ENCODE results near the gene RNF6.

RNF6 gene

GRCh38 chr13:26225896-26226617 lies 3.9 kb upstream of the RNF6 start:
- no peak for DNase-seq

GRCh38 chr13:26222520-26223046 lies 469 bp upstream of the RNF6 start:
- DNase-seq, result no peak

- no peak for DNase-seq
Measured at GRCh38 chr13:26221399-26221720, 754 bp downstream of the RNF6 start.

DNA sequence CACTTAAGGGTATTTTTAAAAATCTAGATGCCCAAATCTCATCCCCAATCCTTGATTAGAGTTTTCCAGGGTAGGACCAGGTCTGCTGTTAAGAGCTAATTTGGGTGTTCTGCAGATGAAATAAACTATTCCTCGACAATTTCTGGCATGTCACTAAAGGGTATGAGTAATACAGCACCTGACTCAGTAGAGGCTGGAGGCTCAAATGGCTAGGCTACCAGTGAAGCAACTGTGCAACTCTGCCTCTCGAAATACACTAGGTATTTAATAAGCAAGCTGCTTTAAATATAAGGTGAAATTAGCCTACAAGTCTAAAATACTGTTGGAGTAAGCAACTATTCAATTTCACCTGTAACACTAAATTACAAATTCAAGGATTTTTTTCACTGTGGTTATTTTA lies 1.5 kb downstream of the RNF6 start:
- DNase-seq, result no peak

DNA sequence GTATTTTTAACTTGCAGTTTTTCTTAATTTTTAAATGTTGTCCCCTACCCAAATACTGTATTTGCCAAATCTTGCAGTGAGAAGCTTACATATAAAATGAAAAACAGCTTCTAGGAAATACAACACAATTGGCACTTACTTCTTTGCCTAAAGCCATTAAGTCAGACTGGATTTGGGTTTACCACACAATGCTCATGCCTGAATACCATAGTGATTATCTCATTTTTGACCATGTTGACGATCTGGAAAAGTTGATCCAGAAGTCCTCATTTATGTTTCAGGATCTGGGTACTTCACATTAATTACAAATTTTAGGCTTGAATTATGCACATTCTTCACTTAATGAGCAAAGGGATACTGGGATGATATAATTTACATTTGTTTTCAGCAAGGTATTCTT lies 2.4 kb downstream of the RNF6 start:
- no peak for DNase-seq

DNA sequence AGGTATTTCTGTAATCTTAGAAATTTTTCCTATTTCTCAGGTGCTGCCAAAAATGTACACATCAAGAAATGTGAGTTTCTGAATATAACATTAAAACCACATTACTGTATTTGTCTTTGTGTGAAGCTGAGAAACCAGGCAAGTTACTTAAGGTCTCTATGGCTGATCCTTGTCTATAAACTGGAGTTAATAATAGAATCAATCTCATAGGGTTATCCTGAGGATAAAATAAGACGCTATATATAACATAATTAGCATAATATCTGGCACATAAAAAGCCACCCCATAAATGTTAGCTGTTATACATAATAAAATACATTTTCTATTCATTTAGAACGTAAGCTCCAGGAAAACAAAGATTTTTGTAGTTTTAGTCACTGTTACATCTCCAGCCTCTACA lies 6.1 kb downstream of the RNF6 start:
- no peak for DNase-seq

DNA sequence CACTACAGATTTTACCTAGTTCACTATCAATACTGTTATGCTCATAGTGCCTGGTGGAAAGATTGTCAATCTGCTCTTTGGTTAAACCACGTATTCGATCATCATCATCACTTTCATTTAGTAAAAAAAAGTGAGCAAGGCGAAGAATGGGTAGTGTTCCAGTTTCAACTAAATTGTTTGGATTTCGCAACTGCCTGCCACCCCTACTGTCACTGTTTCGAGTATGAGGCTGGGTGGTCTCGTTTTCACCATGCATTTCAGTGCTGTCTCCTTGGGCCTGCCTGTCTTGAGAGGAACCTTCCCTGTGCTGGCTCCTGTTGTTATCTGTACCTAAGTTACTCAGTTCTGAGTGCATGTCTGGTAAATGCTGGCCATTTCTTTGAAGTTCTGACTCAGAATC lies 8.1 kb downstream of the RNF6 start:
- DNase-seq, result no peak

DNA sequence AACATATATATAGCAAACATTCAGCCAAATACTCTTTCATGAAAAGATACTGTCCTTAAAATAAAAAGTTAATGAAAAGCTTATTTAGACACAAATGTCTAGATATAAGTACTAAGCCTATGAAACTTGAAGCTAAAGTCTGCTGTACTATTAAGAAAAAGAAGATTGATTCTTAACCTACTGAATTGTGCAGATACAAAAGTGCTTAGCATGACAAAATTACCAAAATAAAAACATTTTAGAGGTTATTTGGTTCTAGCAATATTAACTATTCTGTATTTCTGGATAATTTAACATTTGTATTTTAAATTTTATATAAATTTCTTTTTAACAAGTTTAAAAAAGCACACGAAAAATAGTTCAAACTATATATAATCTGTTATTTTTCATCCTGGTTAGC lies 8.8 kb downstream of the RNF6 start:
- no peak for DNase-seq

GRCh38 chr13:26208287-26208686 lies 13.8 kb downstream of the RNF6 start:
- DNase-seq, result no peak

- DNase-seq, result no peak
Measured at GRCh38 chr13:26202365-26202972, 19.6 kb downstream of the RNF6 start.

DNA sequence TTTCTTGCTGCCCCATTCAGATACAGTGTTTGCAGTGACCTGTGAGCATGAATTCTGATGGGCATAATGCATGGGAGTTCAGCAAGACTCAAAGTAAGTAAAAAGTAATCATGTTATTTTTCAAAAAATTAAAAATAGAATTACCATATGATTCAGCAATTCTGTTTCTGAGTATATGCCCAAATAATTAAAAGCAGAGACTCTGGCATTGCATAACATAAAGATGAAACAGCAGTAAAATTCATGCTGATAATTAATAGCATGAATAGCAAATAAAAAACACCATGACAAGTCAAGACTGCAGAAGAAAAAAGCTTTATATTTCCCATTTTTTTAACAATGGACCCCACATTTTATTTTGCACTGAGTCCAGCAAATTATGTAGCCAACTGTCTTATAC lies 21.3 kb downstream of the RNF6 start:
- no peak for DNase-seq

DNA sequence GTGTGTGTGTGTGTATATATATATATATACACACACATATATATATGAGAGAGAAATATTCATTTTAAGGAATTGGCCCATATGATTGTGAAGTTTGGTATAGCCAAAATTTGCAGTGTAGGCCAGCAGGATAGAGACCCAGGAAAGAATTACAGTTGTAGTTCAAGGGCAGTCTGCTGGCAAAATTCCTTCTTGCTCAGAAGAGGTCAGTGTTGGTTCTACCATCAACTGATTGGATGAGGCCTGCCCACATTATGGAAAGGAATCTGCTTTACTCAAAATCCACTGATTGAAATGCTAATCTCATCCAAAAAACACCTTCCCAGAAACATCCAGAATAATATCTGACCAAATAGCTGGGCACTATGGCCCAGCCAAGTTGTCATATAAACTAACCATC lies 24.0 kb downstream of the RNF6 start:
- peak in 1 of 2 experiments; percentile 46 for DNase-seq

DNA sequence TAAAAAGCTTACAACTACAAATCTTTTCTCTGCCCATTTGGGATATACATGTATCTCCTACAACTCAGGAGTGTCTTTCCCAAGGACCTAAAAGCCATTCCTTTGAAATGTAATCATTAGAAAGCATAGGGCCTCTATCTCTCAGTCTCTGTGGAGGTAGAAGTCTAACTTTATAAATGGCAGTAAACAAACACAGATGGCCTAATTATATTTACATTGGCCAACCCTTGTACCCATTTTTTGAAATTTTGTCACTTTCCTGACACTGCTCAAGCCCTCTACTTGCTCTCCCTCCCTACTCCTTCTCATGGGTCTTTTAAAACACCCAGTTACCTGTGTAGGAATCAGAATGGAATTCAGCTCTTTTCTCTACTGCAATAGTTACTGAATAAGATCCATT lies 24.8 kb downstream of the RNF6 start:
- DNase-seq, result no peak

DNA sequence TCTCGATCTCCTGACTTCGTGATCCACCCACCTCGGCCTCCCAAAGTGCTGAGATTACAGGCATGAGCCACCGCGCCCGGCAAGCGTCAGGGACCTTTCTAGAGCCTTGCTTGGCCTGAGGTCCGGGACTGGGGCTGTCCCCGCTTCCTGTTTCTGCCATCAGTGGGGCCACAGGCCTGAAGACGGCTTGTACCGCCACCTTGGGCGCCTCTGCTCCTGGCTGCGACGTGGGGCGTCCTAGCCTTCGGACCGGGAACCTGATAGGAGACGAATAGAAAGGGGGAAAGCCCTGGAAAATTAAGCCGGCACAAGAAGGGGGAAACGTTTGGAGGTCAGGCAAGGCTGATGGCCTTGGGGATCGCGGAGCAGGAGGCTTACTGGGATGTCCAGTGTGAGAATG lies 35.1 kb downstream of the RNF6 start:
- DNase-seq, result no peak

DNA sequence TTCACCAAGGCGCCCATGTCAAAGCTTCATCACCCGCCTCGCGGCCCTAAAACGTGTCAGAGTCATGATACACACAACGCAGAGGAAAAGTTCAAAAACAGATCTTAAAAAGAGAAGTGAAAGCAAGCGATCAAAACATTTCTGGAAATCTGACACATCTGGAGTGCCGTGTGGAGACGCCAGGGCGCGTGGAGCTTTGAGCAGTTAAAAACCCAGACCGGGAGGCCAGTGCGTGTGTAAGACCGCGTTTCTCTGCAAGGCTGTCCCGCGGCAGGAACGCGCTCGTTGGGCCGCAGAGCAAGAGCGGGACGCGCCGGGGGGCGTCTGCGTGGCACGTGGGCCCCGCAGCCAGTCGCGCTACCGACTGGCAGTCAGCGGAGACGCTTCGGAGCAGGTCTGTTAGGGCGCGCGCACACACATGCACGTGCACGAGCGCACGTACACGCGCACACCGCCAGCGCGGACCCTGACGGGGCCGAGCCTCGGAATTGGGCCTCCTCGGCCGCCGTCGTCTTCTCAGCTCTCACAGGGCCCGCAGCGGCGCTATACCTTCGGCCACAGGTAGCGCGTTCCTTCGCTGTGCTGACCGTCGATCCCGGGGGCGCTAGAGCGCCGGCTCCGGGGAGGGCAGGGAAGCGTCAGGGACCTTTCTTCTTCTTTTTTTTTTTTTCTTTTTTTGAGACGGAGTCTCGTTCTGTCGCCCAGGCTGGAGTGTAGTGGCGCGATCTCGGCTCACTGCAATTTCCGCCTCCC lies 35.8 kb downstream of the RNF6 start:
- DNase-seq, result peak; percentile 89 to 96

DNA sequence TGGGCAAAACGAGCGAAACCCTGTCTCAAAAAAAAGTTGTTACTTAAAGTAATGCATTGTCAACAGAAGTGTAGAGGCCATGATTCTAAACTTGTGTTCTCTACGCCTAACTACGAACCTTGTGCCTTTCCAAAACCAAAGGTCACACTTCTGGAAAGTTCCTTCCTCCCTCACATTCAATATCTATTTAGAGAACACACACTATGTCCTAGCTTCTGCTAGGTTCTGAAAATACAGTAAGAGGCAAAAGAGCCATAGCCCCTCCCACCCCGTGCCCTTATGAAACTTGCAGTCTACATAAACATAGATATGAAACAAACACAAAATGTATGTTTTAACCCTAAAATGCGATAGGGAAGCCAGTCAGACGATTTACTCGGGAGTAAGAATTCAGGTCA lies 36.4 kb downstream of the RNF6 start:
- peak in 1 of 2 experiments; percentile 43 for DNase-seq

GRCh38 chr13:26184791-26185250 lies 37.3 kb downstream of the RNF6 start:
- DNase-seq, result peak; percentile 66 to 89

GRCh38 chr13:26183416-26183815 lies 38.7 kb downstream of the RNF6 start:
- no peak for DNase-seq

DNA sequence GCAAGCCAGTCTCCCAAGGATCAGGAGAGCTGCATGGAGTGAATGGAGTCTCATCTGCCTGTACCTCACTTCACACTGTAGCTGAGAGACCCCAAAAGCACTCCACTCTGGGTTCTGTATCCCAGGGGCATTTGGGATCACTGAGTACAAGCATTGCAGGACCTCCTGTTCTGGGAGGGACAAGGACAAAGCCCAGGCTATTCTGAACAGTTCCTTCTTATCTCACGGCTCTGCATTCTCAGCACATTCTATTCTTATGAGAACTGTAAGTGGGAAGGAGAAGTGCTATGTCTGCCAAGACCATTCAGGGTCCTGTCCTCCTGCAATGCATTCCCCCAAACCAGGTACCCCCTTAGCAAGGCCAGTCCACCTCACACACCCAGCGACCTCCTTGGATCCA lies 42.8 kb downstream of the RNF6 start:
- no peak for DNase-seq

DNA sequence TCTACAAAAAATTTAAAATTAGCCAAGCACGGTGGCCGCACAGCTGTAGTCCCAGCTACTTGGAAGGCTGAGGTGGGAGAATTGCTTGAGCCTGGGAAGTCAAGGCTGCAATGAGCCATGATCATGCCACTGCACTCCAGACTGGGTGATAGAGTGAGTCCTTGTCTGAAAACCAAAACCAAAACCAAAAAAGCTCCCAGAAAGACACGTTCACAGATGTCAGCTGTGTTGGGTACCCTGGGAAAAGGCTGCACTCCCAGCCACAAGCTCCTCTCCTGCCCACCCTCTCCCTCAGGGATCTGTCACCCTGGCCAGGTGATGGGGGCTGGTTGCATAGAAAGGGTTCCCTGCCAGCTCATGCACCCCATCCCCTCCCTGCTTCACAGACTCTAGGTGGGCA lies 53.3 kb downstream of the RNF6 start:
- no peak for DNase-seq

DNA sequence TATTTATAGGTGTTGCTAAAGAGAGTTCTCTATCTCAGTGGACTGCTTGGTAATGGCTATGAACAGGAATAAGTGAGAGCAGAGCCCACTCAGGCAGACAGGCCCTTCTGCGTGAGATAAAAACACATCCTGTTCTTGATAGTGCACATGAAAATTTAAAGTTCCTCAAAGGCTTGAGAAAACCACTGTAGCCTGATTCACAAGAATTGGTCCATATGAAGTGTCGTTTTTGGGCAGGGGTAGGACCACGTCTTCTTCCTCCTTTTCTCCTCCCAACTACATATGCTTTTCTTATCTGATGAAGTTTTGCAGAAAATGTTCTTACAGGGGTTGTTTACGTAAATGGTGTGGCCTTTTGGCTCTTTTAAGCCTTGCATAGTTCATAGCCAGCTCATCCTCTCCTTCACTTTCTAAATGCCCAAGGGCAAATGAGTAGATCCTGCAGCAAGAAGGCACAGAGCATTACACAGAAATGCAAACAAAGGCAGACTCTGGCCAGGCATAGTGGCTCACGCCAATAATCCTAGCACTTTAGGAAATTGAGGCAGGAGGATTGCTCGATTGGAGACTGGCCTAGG lies 53.8 kb downstream of the RNF6 start:
- DNase-seq, result no peak

- no peak for DNase-seq
Measured at GRCh38 chr13:26163812-26164211, 58.3 kb downstream of the RNF6 start.

Data from NCI-H524 (cell line).